Stomach (tissue), 9 donors: ENCODE data around the gene NOP56. TPM values are rescaled to one million over a fixed set of nuclear protein-coding genes. Genes with fewer than 3 reads are reported as not detected.
A peak's percentile ranks its signal among the peaks of the same experiment; 100 is the strongest.

Experiments used
- DNase-seq, 2 donors: peaks; one replicate each; pipeline versions ENCODE4 v3.0.0 to v3.0.0-alpha.2; 2013 to 2019
- H3K27ac ChIP-seq, 5 donors: fragments of 200-600 bp in 4 of 5; sonication (generic) in 4 of 5; one replicate each; pipeline ENCODE4 v1.5.1; 2013 to 2019; ENCODE audit warnings: mild to moderate bottlenecking in 1 of 5, moderate library complexity in 1 of 5
- H3K27me3 ChIP-seq, 3 donors: fragments of 200-600 bp; sonication (generic); one replicate each; pipeline ENCODE4 v1.5.1; 2017 to 2019; ENCODE audit warnings: mixed run types in 1 of 3
- H3K36me3 ChIP-seq, 4 donors: fragments of 200-600 bp; sonication (generic); 1 replicate in 3 of 4; 2 replicates in 1 of 4; pipeline ENCODE4 v1.5.1; 2016 to 2019
- H3K4me1 ChIP-seq, 4 donors: fragments of 200-600 bp; sonication (generic); one replicate each; pipeline ENCODE4 v1.5.1; 2016 to 2019
- H3K4me3 ChIP-seq, 4 donors: fragments of 200-600 bp; sonication (generic) in 3 of 4; one replicate each; pipeline ENCODE4 v1.5.1; 2016 to 2019; ENCODE audit warnings: mild to moderate bottlenecking in 1 of 4
- H3K9me3 ChIP-seq, 4 donors: fragments of 200-600 bp; sonication (generic); one replicate each; pipeline ENCODE4 v1.5.1; 2016 to 2019
- EP300 ChIP-seq: sonication (generic); formaldehyde crosslinking; IDR thresholded peaks from one replicate; pipeline ENCODE4 v1.6.1; 2017; ENCODE audit warnings: antibody characterized with exemption
- POLR2A ChIP-seq, 4 donors: fragments of 450-650 bp; IDR thresholded peaks; one replicate each; pipeline ENCODE4 v1.6.1; 2016; ENCODE audit warnings: antibody characterized with exemption in 4 of 4, control low read depth in 2 of 4, mild to moderate bottlenecking in 1 of 4, moderate library complexity in 1 of 4
- POLR2AphosphoS5 ChIP-seq, 3 donors: sonication (generic); formaldehyde crosslinking; IDR thresholded peaks; one replicate each; pipeline ENCODE4 v1.6.1; 2016; ENCODE audit warnings: antibody characterized with exemption in 3 of 3
- WGBS, 5 donors: extraction: QIAGEN DNeasy Blood & Tissue Kit in 3 of 5; methylation state at CpG; one replicate each; pipeline versions ENCODE4 v1.1.5 to v1.1.7; 2013 to 2018; 5-methylcytosine and 5-hydroxymethylcytosine counted together
- intact Hi-C: fragments of 100-400 bp; cut with DNase I; formaldehyde crosslinking; loops from one replicate; pipeline ENCODE4 v1.15.1; 2023; ENCODE audit warnings: low total_unique reads
- polyA plus RNA-seq, 3 donors: library from polyadenylated mRNA; stranded (reverse); fragments of 200-250 nt; gene quantifications; one replicate each; pipeline ENCODE4 v1.2.3, GENCODE V29; 2013
- total RNA-seq, 5 donors: library from RNA; depleted of rRNA; stranded (reverse); fragments of >200 nt; gene quantifications; one replicate each; pipeline versions ENCODE4 v1.1.0 to v1.2.3, GENCODE V29; 2014 to 2016
- TF ChIP-seq, protein P1 (sequence below), 7 experiments: fragments of 450-650 bp in 4 of 7; fragments of 200-600 bp in 3 of 7; sonication (generic) in 3 of 7; IDR thresholded peaks; one replicate each; pipeline ENCODE4 v1.5.1; 2016 to 2019; ENCODE audit warnings: antibody characterized with exemption in 7 of 7, control low read depth in 2 of 7, mild to moderate bottlenecking in 1 of 7
- donor health status: healthy with polysubstance abuse.
- donor health status: Bipolar disorder and iron deficiency.
- donor health status: healthy.

NOP56 gene
- total and polyA plus RNA-seq, 8 donors, result 42.4 to 157 (median 98.8) TPM

DNA sequence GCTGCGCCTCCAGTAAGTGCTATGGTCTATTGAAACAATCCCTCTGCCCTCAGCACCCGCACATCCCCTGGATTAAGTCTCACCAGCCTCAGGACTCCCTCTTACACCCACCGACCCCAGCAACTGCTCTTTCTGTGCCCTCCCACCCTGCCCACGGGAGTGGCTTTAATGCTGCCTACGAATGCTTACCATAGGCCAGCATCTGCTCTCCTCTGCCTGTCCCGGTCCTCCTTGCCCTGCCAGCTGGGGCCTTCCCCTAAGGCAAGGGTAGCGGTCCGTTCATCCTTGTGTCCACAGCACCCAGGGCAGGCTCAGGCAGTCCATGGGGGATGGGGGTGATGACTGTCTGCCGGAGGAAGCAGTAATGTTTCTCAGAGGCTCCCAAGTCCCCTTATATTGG, 44.2 kb downstream of the NOP56 start:
- DNase-seq, result peak in 1 of 2 donors; percentile 7
- TF ChIP-seq EP300 (no peak), POLR2A (IDR thresholded peaks at IDR 0.05) (no peak), POLR2AphosphoS5 (IDR thresholded peaks at IDR 0.05) (no peak)
- TF ChIP-seq, protein P1, sequence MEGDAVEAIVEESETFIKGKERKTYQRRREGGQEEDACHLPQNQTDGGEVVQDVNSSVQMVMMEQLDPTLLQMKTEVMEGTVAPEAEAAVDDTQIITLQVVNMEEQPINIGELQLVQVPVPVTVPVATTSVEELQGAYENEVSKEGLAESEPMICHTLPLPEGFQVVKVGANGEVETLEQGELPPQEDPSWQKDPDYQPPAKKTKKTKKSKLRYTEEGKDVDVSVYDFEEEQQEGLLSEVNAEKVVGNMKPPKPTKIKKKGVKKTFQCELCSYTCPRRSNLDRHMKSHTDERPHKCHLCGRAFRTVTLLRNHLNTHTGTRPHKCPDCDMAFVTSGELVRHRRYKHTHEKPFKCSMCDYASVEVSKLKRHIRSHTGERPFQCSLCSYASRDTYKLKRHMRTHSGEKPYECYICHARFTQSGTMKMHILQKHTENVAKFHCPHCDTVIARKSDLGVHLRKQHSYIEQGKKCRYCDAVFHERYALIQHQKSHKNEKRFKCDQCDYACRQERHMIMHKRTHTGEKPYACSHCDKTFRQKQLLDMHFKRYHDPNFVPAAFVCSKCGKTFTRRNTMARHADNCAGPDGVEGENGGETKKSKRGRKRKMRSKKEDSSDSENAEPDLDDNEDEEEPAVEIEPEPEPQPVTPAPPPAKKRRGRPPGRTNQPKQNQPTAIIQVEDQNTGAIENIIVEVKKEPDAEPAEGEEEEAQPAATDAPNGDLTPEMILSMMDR (IDR thresholded peaks at IDR 0.05), result no peak
- Histone ChIP-seq H3K27ac (no peak overlapping the region), H3K4me3 (no peak overlapping the region), H3K27me3 (peaks cover 0 to 55% (median 17%) of the 10 kb centered on the region in 3 donors), H3K4me1 (peaks cover 9 to 22% (median 18%) of the 10 kb centered on the region in 4 donors), H3K36me3 (no peaks in the 10 kb centered on the region), H3K9me3 (no peaks in the 10 kb centered on the region)
- intact Hi-C loops, result no loop called here
- WGBS, 5 donors, result 86 to 92% (median 89%) methylated on average over 7 to 9 of the region's 9 CpGs

DNA sequence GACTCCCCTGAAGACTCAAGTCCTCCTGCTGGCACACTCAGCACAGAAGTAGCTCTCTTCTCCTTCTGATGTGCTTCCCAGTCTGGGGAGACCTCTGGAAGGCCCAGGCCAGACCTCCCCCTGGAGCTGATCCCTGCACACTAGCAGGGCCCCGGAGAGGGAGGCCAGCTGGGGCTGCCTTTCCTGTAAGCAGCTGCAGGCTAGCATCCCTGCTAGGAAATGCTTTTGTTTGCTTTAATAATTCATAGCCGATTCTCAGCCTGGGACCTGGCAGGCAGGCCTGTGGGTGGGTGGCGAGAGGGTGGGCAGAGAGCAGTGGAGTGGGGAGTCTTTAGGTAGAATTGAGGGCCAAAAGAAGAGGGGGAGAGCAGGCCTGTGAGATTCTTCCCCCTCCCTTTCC, 45.3 kb downstream of the NOP56 start:
- intact Hi-C loops, result no loop called here
- 26 to 68% (median 49%) methylated on average over 3 of the region's 3 CpGs for WGBS, 5 donors
- H3K36me3 ChIP-seq, result no peaks in the 10 kb centered on the region
- H3K27me3 ChIP-seq, result peaks cover 0 to 49% (median 11%) of the 10 kb centered on the region in 3 donors
- TF ChIP-seq POLR2AphosphoS5 (IDR thresholded peaks at IDR 0.05), result no peak
- TF ChIP-seq POLR2A (IDR thresholded peaks at IDR 0.05), result no peak
- no peak for TF ChIP-seq EP300
- TF ChIP-seq, protein P1 (IDR thresholded peaks at IDR 0.05), result no peak
- peaks cover 9 to 16% (median 11%) of the 10 kb centered on the region in 4 donors for H3K4me1 ChIP-seq
- no peak overlapping the region for H3K27ac ChIP-seq
- DNase-seq, result peak; percentile 7 to 41
- no peak overlapping the region for H3K4me3 ChIP-seq
- no peaks in the 10 kb centered on the region for H3K9me3 ChIP-seq

DNA sequence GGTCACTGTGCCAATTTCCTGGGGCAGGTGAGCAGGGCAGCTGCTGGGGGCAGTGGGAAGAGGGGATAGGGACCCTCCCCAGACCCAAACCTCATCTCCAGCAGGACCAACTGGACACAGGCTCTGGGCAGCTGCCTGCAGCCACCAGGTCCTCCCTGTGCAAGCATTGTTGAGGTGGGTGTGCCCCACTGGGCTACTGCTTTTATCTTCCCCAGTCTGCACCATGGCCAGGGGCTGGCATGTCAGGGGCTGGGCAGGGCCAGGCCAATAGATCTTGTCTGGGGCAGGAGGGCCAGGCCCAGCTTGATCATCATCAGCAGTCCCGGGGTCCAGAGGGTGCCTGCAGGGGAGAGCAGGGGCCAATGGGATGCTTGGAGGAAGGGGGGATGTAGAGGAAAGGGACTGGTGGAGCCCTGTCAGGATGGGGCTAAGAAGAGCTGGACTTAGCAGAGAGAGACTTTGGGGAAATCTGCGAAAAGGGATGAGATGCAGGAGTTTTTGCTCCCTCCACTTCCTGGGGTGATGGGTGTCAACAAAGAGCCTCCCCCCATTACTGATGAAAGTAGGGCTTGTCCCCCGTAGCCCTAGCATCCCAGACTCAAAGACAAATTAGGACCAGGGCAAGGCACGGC, 45.9 kb downstream of the NOP56 start:
- peaks cover 8 to 16% (median 10%) of the 10 kb centered on the region in 4 donors for H3K4me1 ChIP-seq
- peaks cover 0 to 47% (median 10%) of the 10 kb centered on the region in 3 donors for H3K27me3 ChIP-seq
- no peaks in the 10 kb centered on the region for H3K36me3 ChIP-seq
- WGBS, 5 donors, result 64 to 94% (median 82%) methylated on average over 4 of the region's 4 CpGs
- intact Hi-C loops, result no loop called here
- DNase-seq, result peak in 1 of 2 donors; percentile 24
- no peak overlapping the region for H3K27ac ChIP-seq
- H3K9me3 ChIP-seq, result no peaks in the 10 kb centered on the region
- TF ChIP-seq POLR2A (IDR thresholded peaks at IDR 0.05) (no peak), POLR2AphosphoS5 (IDR thresholded peaks at IDR 0.05) (no peak), EP300 (no peak)
- TF ChIP-seq, protein P1 (IDR thresholded peaks at IDR 0.05), result no peak
- no peak overlapping the region for H3K4me3 ChIP-seq

DNA sequence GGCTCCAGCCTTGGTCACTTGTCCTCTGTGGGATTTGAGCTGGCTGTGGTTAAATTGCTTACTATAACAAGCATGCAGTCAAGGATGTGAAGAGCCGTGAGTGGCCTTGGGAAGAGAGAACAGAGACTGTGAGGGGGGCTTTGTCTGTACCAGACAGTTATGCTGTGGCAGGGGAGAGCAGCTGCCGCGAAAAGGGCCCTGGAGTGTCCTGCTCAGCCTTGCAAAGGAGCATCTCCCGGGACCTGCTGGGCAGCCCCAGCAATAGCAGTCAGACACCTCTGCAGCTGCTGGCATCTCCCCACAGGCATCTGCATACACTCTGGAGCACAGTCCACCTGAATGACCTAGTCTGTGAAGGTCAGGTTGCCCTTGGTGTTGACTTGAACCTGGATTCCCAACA, 46.5 kb downstream of the NOP56 start:
- peaks cover 3 to 10% (median 4%) of the 10 kb centered on the region in 4 donors for H3K4me1 ChIP-seq
- H3K36me3 ChIP-seq, result no peaks in the 10 kb centered on the region
- WGBS, 5 donors, result 78 to 93% (median 85%) methylated on average over 3 to 4 of the region's 4 CpGs
- TF ChIP-seq POLR2A (IDR thresholded peaks at IDR 0.05) (no peak), POLR2AphosphoS5 (IDR thresholded peaks at IDR 0.05) (no peak), EP300 (no peak)
- TF ChIP-seq, protein P1 (IDR thresholded peaks at IDR 0.05), result no peak
- no peaks in the 10 kb centered on the region for H3K9me3 ChIP-seq
- peak in 1 of 2 donors; percentile 14 for DNase-seq
- no peak overlapping the region for H3K4me3 ChIP-seq
- intact Hi-C loops, result no loop called here
- no peak overlapping the region for H3K27ac ChIP-seq
- H3K27me3 ChIP-seq, result peaks cover 0 to 41% (median 4%) of the 10 kb centered on the region in 3 donors
